Activated CD4-positive, alpha-beta T cell treated with anti-CD3 and anti-CD28 coated beads, Interleukin-2, amount 50 U/mL, for 48 hours (primary cell): ENCODE data around the gene HTT.
"Not testable (repeated sequence)": the region's sequence is repeated elsewhere in the genome, so short reads cannot be mapped to it uniquely, and the experiment has no call there.

Source experiments
- DNase-seq, 2 experiments: peaks; one replicate each; pipeline ENCODE4 v3.0.0-alpha.2; 2020

The HTT gene

GRCh38 chr4:3085948-3086670, 11.6 kb downstream of the HTT start:
- DNase-seq: no peak

DNA sequence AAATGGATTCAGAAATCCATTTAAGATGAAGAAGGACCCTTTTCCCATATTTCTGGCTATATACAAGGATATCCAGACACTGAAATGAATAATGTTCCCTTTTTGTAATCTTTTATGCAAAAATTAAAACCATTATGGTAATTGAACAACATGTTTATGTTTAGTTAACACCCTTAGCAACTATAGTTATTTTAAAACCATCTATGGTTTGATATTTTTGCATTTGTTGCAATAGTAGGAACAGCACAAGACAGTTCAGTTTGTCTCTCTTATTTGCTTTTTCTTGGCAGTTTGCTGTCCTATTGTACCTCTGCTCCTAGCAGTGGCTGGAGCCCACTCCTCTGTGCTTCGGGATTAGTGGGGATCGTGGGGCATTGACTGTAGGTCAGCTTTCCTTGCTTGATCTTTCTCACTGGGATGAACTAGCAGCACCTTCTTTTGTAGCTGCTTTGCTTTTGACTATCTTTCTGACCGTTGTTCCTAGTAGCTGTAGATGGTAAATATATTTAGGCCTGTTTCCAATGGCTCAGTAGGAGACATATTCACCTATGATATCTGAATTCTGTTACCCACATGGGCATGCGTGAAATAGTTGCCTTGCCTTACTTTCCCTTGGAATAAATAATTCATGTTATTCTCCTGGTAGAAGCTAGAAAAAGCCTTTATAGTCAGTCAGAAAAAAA, 12.8 kb downstream of the HTT start:
- no peak for DNase-seq

- DNase-seq: no peak
These were observed 17.0 kb downstream of the HTT start for GRCh38 chr4:3091464-3091863.

- DNase-seq: not testable (repeated sequence)
These were observed 20.2 kb downstream of the HTT start for GRCh38 chr4:3094701-3095100.

GRCh38 chr4:3096202-3096601, 21.7 kb downstream of the HTT start:
- DNase-seq: no peak

GRCh38 chr4:3098346-3098745, 23.9 kb downstream of the HTT start:
- DNase-seq: no peak

GRCh38 chr4:3106339-3107186, 32.1 kb downstream of the HTT start:
- peak; percentile 94 to 96 for DNase-seq

GRCh38 chr4:3107271-3107670, 32.8 kb downstream of the HTT start:
- DNase-seq: no peak

- DNase-seq: no peak
These were observed 33.2 kb downstream of the HTT start for GRCh38 chr4:3107691-3108121.

- no peak for DNase-seq
These were observed 33.7 kb downstream of the HTT start for GRCh38 chr4:3108211-3108610.

DNA sequence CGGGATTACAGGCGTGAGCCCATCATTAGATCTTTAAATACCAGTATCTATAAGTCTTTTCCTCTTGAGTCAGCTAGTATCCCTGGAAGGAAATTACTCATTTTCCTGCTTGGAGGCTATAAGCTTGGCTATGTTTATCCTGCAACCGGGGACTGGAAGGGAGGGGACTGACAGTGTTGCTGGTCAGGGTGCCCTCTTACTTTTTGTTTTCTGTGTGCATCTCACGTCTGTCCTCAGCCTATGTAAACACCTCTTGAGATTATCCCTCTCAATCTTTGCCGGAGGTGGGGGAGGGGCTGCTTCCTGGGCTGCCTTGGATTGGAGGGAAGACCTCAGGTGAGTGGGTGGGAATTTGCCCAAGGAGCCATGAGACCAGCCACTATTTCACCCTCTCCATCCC, 37.0 kb downstream of the HTT start:
- no peak for DNase-seq

DNA sequence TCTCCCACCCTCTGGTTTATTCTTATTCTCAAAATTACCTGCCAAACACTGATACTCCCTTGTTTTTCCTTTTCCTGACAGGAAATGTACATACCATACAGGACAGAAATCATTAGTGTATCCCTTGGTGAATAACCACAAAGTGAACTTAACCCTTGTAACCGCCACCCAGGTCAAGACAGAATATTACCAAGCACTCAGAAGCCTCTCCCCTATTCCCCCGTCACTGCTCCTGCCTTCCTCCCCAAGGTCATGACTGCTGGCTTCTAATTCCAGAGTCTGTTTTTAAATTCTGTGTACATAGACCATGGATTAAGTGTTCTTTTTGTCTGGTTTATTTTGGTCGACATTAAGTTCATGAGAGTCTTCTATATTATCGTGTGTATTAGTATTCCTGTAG, 37.7 kb downstream of the HTT start:
- no peak for DNase-seq

- DNase-seq: no peak
These were observed 38.4 kb downstream of the HTT start for GRCh38 chr4:3112609-3113469.

DNA sequence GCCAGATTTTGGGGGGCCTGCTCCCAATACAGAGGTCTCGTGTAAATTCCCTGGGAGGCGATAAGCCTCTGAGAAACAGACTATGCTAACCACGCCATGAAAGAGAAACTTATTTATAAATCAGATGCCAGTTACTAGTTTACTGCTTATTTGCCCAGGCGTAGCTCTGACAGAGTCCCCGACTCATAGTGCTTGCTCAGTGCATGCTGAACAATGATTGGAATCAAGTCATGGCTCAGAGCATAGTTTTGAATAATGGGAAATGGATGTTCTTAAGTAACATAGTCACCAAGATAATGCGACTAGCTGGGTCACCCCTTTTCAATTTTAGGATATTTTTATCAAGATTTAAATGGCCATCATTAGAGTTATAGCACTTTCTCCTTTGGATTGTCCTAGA, 39.9 kb downstream of the HTT start:
- no peak for DNase-seq

DNA sequence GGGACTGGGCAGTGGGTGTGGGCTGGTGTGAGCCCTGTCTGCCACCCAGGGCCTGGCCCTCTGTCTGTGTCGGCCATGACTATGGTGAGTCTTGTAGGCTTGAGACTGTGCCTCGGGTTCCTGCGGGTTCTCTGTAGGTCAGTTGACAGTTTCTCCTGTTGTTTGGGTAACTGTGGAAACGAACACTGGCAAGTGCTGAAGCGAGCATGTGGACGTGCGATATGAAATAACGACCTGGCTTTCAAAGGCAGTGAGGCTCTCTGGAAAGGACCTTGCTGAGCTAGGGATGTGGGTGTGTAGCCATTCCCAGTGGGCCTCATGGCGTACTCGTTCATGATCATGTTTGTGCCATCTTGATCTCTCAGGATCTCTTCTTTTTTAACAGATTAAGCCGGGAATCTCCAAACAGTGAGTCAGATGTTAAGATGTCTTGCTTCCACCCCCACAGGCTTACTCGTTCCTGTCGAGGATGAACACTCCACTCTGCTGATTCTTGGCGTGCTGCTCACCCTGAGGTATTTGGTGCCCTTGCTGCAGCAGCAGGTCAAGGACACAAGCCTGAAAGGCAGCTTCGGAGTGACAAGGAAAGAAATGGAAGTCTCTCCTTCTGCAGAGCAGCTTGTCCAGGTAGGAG, 41.3 kb downstream of the HTT start:
- no peak for DNase-seq

GRCh38 chr4:3116955-3117354, 42.5 kb downstream of the HTT start:
- DNase-seq: no peak

GRCh38 chr4:3118312-3118711, 43.8 kb downstream of the HTT start:
- no peak for DNase-seq

DNA sequence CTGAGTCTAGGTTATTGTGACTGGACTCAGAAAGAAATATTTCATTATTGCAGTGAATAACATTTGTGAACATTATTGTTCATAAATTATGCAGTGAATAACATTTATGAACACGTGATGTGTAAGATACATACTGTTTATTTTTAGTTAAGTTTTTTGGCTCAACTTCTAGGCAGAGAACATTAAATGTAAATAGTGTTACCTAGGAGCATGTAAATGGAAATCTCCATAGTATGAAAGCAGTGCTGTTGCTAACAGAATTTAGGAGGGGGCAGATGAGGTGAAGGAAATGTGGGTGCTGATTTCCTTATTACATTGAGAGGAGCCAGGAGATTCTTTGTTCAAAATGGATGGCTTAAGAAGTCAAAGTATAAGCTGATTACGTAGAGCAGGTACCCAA, 45.0 kb downstream of the HTT start:
- no peak for DNase-seq

- DNase-seq: no peak
These were observed 46.6 kb downstream of the HTT start for GRCh38 chr4:3121110-3121509.

DNA sequence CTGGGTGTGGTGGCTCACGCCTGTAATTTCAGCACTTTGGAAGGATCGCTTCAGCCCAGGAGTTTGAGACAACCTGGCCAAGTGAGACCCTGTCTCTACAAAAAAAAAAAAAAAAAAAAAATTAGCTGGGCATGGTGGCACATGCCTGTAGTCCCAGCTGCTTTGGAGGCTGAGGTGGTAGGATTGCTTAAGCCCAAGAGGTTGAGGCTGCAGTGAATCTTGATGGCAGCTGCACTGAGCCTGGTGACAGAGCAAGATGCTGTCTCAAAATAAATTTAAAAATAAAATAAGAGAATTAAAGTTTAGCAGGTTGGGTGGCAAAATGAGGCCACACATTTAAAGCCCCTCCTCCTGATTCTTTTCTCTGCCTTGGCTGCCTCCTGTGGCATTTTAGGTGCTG, 47.1 kb downstream of the HTT start:
- no peak for DNase-seq

DNA sequence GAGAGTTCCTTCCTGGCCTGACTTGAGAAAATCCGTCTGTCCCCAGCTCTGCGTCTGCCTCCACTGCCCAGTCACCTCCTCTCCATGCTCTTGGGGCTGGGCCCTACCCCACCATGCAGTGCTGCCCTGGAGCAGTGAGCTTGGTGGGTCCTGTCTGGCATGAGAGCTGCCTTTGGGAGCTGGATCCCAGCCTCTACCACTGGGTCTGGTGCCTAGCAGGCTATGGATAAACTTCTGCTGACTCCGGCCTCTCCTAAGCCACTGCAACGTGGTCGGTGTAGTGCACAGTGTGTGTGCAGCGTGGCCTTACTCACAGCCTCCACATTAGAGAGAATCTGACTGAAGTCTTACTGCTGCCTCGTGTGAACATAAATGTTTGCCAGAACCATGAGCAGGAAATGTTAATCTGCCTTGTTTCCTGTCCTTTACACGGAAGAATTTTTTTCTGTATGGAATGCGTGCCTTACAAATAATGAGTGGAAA, 47.6 kb downstream of the HTT start:
- DNase-seq: no peak

GRCh38 chr4:3123181-3123671, 48.7 kb downstream of the HTT start:
- no peak for DNase-seq
